WTC11 (cell line): ENCODE results near the gene TMEM212. TPM values are rescaled to one million over a fixed set of nuclear protein-coding genes. Genes with fewer than 3 reads are reported as not detected.

ENCODE experiments used
- ATAC-seq: fragments of 200-7000 bp; cut with Tn5 transposase; 2 replicates; pipeline ENCODE4 v1.10.0; 2021; ENCODE audit warnings: mild to moderate bottlenecking, moderate library complexity
- CTCF ChIA-PET: fragments of 300-600 bp; sonication (Branson Sonifier 250); formaldehyde crosslinking; loops from one replicate; lab custom pipeline; 2021; ENCODE audit warnings: antibody characterized with exemption; lab: Charles Lee
- POLR2A ChIA-PET: fragments of 350-600 bp; sonication (Branson Sonifier 250); formaldehyde crosslinking; loops from one replicate; lab custom pipeline; 2021; ENCODE audit warnings: antibody characterized with exemption; lab: Charles Lee
- DNase-seq: peaks from one replicate; pipeline ENCODE4 v3.0.0; 2021; ENCODE audit warnings: low spot score
- H3K27ac Mint-ChIP-seq: 2 replicates; pipeline ENCODE4 v1.8.0; 2021; ENCODE audit warnings: mixed read lengths
- H3K27me3 Mint-ChIP-seq: 2 replicates; pipeline ENCODE4 v1.8.0; 2021; ENCODE audit warnings: low read depth, mild to moderate bottlenecking, moderate library complexity, mixed read lengths
- H3K36me3 Mint-ChIP-seq: 2 replicates; pipeline ENCODE4 v1.8.0; 2021; ENCODE audit warnings: mixed read lengths
- H3K4me1 Mint-ChIP-seq: 2 replicates; pipeline ENCODE4 v1.8.0; 2022; ENCODE audit warnings: mixed read lengths
- H3K4me3 Mint-ChIP-seq: 2 replicates; pipeline ENCODE4 v1.8.0; 2021; ENCODE audit warnings: mild to moderate bottlenecking, moderate library complexity, mixed read lengths
- H3K9me3 Mint-ChIP-seq: 2 replicates; pipeline ENCODE4 v1.8.0; 2021; ENCODE audit warnings: mixed read lengths
- AFF4 ChIP-seq: sonication (generic); formaldehyde crosslinking; IDR thresholded peaks from 2 replicates; pipeline ENCODE4 v1.8.1; 2023; ENCODE audit warnings: mild to moderate bottlenecking, missing genetic modification reagents, borderline replicate concordance
- AR ChIP-seq: fragments of 250-450 bp; sonication (Bioruptor Pico); IDR thresholded peaks from 2 replicates; pipeline ENCODE4 v1.9.0; 2021; ENCODE audit warnings: mild to moderate bottlenecking
- IRF2 ChIP-seq: sonication (generic); formaldehyde crosslinking; IDR thresholded peaks from 2 replicates; pipeline ENCODE4 v1.8.0; 2022; ENCODE audit warnings: low read depth, missing genetic modification reagents, borderline replicate concordance
- KAT7 ChIP-seq: sonication (generic); formaldehyde crosslinking; IDR thresholded peaks from 2 replicates; pipeline ENCODE4 v1.8.1; 2023; ENCODE audit warnings: missing genetic modification reagents, mild to moderate bottlenecking, borderline replicate concordance
- MLX ChIP-seq: sonication (generic); formaldehyde crosslinking; IDR thresholded peaks from 2 replicates; pipeline ENCODE4 v1.8.1; 2023; ENCODE audit warnings: mild to moderate bottlenecking, missing genetic modification reagents, moderate library complexity
- MXD4 ChIP-seq: fragments of 250-450 bp; sonication (Bioruptor Pico); IDR thresholded peaks from 2 replicates; pipeline ENCODE4 v1.8.0; 2021; ENCODE audit warnings: mild to moderate bottlenecking, moderate library complexity, borderline replicate concordance
- NFATC4 ChIP-seq: fragments of 250-450 bp; sonication (Bioruptor Pico); IDR thresholded peaks from 2 replicates; pipeline ENCODE4 v1.9.0; 2021; ENCODE audit warnings: mild to moderate bottlenecking
- NR1H2 ChIP-seq: sonication (generic); formaldehyde crosslinking; IDR thresholded peaks from 2 replicates; pipeline ENCODE4 v1.9.0; 2021; ENCODE audit warnings: mild to moderate bottlenecking, moderate library complexity, missing genetic modification reagents
- RELA ChIP-seq: sonication (generic); formaldehyde crosslinking; IDR thresholded peaks from 2 replicates; pipeline ENCODE4 v1.8.1; 2022; ENCODE audit warnings: missing genetic modification reagents, mild to moderate bottlenecking, borderline replicate concordance
- SMAD4 ChIP-seq: sonication (generic); formaldehyde crosslinking; IDR thresholded peaks from 2 replicates; pipeline ENCODE4 v1.8.0; 2022; ENCODE audit warnings: mild to moderate bottlenecking, missing genetic modification reagents
- SOX15 ChIP-seq: fragments of 250-450 bp; sonication (Bioruptor Pico); IDR thresholded peaks from 2 replicates; pipeline ENCODE4 v1.9.0; 2021; ENCODE audit warnings: mild to moderate bottlenecking
- ZBTB21 ChIP-seq: sonication (generic); formaldehyde crosslinking; IDR thresholded peaks from 2 replicates; pipeline ENCODE4 v1.8.1; 2023; ENCODE audit warnings: mild to moderate bottlenecking, missing genetic modification reagents, borderline replicate concordance
- ZMAT4 ChIP-seq: fragments of 250-450 bp; sonication (Bioruptor Pico); IDR thresholded peaks from 2 replicates; pipeline ENCODE4 v1.9.0; 2021; ENCODE audit warnings: mild to moderate bottlenecking
- ZNF121 ChIP-seq: sonication (generic); formaldehyde crosslinking; IDR thresholded peaks from 2 replicates; pipeline ENCODE4 v1.8.0; 2023; ENCODE audit warnings: missing genetic modification reagents
- ZNF532 ChIP-seq: fragments of 250-450 bp; sonication (Bioruptor Pico); IDR thresholded peaks from 2 replicates; pipeline ENCODE4 v1.9.0; 2021; ENCODE audit warnings: mild to moderate bottlenecking, borderline replicate concordance
- ZNF671 ChIP-seq: fragments of 250-450 bp; sonication (Bioruptor Pico); IDR thresholded peaks from 2 replicates; pipeline ENCODE4 v1.8.0; 2021; ENCODE audit warnings: mild to moderate bottlenecking
- total RNA-seq: library from RNA; stranded (reverse); gene quantifications from 3 replicates; pipeline ENCODE4 v1.2.3, GENCODE V29; 2021

Gene TMEM212
- total RNA-seq, 1 experiment from 2014 or later, result not detected

- H3K27ac Mint-ChIP-seq, result no peak overlapping the region
- peaks cover 66% of the 10 kb centered on the region for H3K4me1 Mint-ChIP-seq
- ChIA-PET POLR2A (no interaction called here), CTCF (interaction anchor here (1.0 to 4.2 kb wide), 2 partner anchors 12 kb away, joined by 4 to 16 read pairs; no protein-coding TSS in a partner anchor)
- no peak overlapping the region for H3K4me3 Mint-ChIP-seq
- H3K36me3 Mint-ChIP-seq, result no peaks in the 10 kb centered on the region
- ATAC-seq (no peak), DNase-seq (no peak)
- TF ChIP-seq SMAD4 (CRISPR knock-in tag) (no peak), AR (no peak), ZNF121 (no peak), RELA (no peak), AFF4 (CRISPR knock-in tag) (no peak), MXD4 (CRISPR knock-in tag) (no peak), IRF2 (no peak), NFATC4 (CRISPR knock-in tag) (no peak), ZBTB21 (no peak), ZNF532 (CRISPR knock-in tag) (no peak), KAT7 (CRISPR knock-in tag) (no peak), ZNF671 (no peak), ZMAT4 (CRISPR knock-in tag) (no peak), SOX15 (CRISPR knock-in tag) (no peak), MLX (CRISPR knock-in tag) (no peak), NR1H2 (CRISPR knock-in tag) (no peak)
- H3K9me3 Mint-ChIP-seq, result no peaks in the 10 kb centered on the region
- no peaks in the 10 kb centered on the region for H3K27me3 Mint-ChIP-seq
Observed at GRCh38 chr3:171880101-171880870, 37.1 kb downstream of the TMEM212 start.
